Nephron (organoid): ENCODE measurements around the gene MAP4K4.

ENCODE experiments used
- H3K27ac Mint-ChIP-seq, 3 experiments: 2 replicates each; pipeline ENCODE4 v1.8.0; 2020; ENCODE audit warnings: mixed read lengths in 3 of 3, mild to moderate bottlenecking in 2 of 3, moderate library complexity in 1 of 3
- H3K27me3 Mint-ChIP-seq: 2 replicates; pipeline ENCODE4 v1.8.0; 2021; ENCODE audit warnings: low read depth, mild to moderate bottlenecking, moderate library complexity, mixed read lengths
- H3K36me3 Mint-ChIP-seq: 2 replicates; pipeline ENCODE4 v1.8.0; 2020; ENCODE audit warnings: low read depth, mixed read lengths
- H3K4me1 Mint-ChIP-seq: 2 replicates; pipeline ENCODE4 v1.8.0; 2020; ENCODE audit warnings: mixed read lengths
- H3K4me3 Mint-ChIP-seq, 3 experiments: 2 replicates each; pipeline ENCODE4 v1.8.0; 2020; ENCODE audit warnings: mild to moderate bottlenecking in 3 of 3, mixed read lengths in 3 of 3, moderate library complexity in 2 of 3
- H3K9me3 Mint-ChIP-seq: 2 replicates; pipeline ENCODE4 v1.8.0; 2020; ENCODE audit warnings: mixed read lengths
- CTCF ChIP-seq, 3 experiments: fragments of 200-600 bp; sonication (generic); IDR thresholded peaks; one replicate each; pipeline ENCODE4 v1.5.0; 2021; ENCODE audit warnings: antibody characterized with exemption in 3 of 3; ENCODE audit not compliant: unreplicated experiment in 3 of 3

The MAP4K4 gene

GRCh38 chr2:101809698-101810097 lies 112.2 kb downstream of the MAP4K4 start:
- Mint-ChIP-seq H3K36me3 (peaks cover 3% of the 10 kb centered on the region), H3K4me1 (peaks cover 63% of the 10 kb centered on the region), H3K4me3 (no peak overlapping the region), H3K9me3 (no peaks in the 10 kb centered on the region), H3K27ac (peak overlapping the region in 2 of 3 experiments; percentile 29 to 53), H3K27me3 (peaks cover 3% of the 10 kb centered on the region)
- no peak for TF ChIP-seq CTCF (IDR thresholded peaks at IDR 0.05; ENCODE audit: unreplicated experiment in 3 of 3)

GRCh38 chr2:101811226-101812015 lies 113.9 kb downstream of the MAP4K4 start:
- peaks cover 3% of the 10 kb centered on the region for H3K36me3 Mint-ChIP-seq
- H3K27me3 Mint-ChIP-seq, result peaks cover 3% of the 10 kb centered on the region
- no peak overlapping the region for H3K4me3 Mint-ChIP-seq
- no peak for TF ChIP-seq CTCF (IDR thresholded peaks at IDR 0.05; ENCODE audit: unreplicated experiment in 3 of 3)
- peak overlapping the region in 1 of 3 experiments; percentile 17 for H3K27ac Mint-ChIP-seq
- no peaks in the 10 kb centered on the region for H3K9me3 Mint-ChIP-seq
- H3K4me1 Mint-ChIP-seq, result peaks cover 61% of the 10 kb centered on the region

- Mint-ChIP-seq H3K4me3 (no peak overlapping the region), H3K36me3 (peaks cover 3% of the 10 kb centered on the region)
- no peak for TF ChIP-seq CTCF (IDR thresholded peaks at IDR 0.05; ENCODE audit: unreplicated experiment in 3 of 3)
These were observed 114.7 kb downstream of the MAP4K4 start for GRCh38 chr2:101812226-101812625.

GRCh38 chr2:101814752-101815151 lies 117.2 kb downstream of the MAP4K4 start:
- peaks cover 3% of the 10 kb centered on the region for H3K36me3 Mint-ChIP-seq
- no peak for TF ChIP-seq CTCF (IDR thresholded peaks at IDR 0.05; ENCODE audit: unreplicated experiment in 3 of 3)
- no peaks in the 10 kb centered on the region for H3K9me3 Mint-ChIP-seq

More at GRCh38 chr2:101812226-101812625, 114.7 kb downstream of the MAP4K4 start:
- peak overlapping the region; percentile 20 to 41 (median 25) for H3K27ac Mint-ChIP-seq
- no peaks in the 10 kb centered on the region for H3K9me3 Mint-ChIP-seq
- peaks cover 64% of the 10 kb centered on the region for H3K4me1 Mint-ChIP-seq
- H3K27me3 Mint-ChIP-seq, result peaks cover 3% of the 10 kb centered on the region

GRCh38 chr2:101815154-101815553 lies 117.6 kb downstream of the MAP4K4 start:
- H3K4me3 Mint-ChIP-seq, result no peak overlapping the region
- H3K27ac Mint-ChIP-seq, result peak overlapping the region in 1 of 3 experiments; percentile 74
- peaks cover 3% of the 10 kb centered on the region for H3K27me3 Mint-ChIP-seq
- H3K4me1 Mint-ChIP-seq, result peaks cover 81% of the 10 kb centered on the region
- TF ChIP-seq CTCF (IDR thresholded peaks at IDR 0.05; ENCODE audit: unreplicated experiment in 3 of 3), result no peak
- H3K9me3 Mint-ChIP-seq, result no peaks in the 10 kb centered on the region
- peaks cover 3% of the 10 kb centered on the region for H3K36me3 Mint-ChIP-seq

More at GRCh38 chr2:101814752-101815151, 117.2 kb downstream of the MAP4K4 start:
- Mint-ChIP-seq H3K27me3 (peaks cover 3% of the 10 kb centered on the region), H3K4me1 (peaks cover 80% of the 10 kb centered on the region), H3K27ac (peak overlapping the region in 1 of 3 experiments; percentile 22), H3K4me3 (no peak overlapping the region)
